DMS153 treated with DMSO at 0.1 percent for 48 hours (cell line): ENCODE results near the gene ATP2C1.
"Not testable (repeated sequence)": the region's sequence is repeated elsewhere in the genome, so short reads cannot be mapped to it uniquely, and the experiment has no call there.

ENCODE experiments used
- DNase-seq: peaks from one replicate; lab custom pipeline; 2025; ENCODE audit not compliant: unreplicated experiment; lab: John Stamatoyannopoulos, UW

Gene ATP2C1

GRCh38 chr3:130935761-130936492, 42.0 kb downstream of the ATP2C1 start:
- no peak for DNase-seq

DNA sequence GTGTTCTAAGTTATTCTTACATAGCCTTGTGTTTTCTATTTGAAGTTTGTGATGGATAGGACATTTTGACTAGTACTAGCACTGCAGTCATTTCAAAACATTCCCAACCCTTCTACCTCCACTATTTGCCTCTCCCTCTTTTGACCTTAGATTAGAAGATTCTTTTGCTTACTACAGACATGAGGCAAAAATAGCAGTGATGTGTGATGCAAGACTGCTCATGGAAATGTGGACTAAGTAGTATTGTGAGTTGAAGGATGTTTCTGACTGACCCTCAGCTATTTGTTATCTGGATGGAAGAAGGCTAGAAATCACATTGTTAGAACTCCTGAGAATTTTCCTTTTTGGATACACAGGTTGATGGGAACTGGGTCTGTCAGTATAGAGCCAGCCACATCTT, 45.9 kb downstream of the ATP2C1 start:
- no peak for DNase-seq

DNA sequence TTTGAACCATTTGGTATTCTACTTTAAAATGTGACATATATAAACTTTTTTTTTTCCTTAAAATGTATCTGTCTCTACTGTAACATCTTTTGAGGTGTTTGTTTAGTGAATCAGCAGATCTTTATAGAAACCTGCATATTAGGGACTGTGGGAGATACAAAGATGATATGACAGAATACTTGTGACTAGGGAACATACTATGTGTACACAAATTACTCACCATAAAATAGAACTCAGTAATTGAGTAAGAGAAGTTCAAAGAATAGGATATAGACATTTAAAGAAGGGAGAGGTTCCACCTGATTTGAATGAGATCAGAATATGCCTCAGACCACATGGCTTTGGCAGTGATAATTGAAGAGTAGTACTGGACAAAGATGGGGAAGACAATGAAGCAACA, 47.9 kb downstream of the ATP2C1 start:
- no peak for DNase-seq

DNA sequence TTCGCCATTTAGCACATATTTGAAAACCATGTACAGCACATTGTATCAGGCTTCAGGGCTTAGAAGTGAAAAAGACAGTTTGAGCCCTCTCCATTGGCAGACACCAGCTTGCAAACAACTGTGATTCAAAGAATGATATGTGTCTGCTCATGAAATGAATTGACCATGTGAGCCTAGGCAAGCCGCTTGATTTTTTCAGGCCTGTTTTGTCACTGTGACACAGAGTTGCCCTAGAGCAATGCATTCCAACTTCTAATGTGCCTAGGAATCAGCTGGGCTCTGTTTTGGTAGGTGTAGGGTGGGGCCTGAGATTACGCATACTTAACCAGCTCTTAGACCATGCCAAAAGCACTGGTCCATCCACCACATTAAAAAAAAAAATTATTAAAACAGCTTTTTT, 53.0 kb downstream of the ATP2C1 start:
- no peak for DNase-seq

- no peak for DNase-seq
Measured at GRCh38 chr3:130948001-130948773, 54.3 kb downstream of the ATP2C1 start.

DNA sequence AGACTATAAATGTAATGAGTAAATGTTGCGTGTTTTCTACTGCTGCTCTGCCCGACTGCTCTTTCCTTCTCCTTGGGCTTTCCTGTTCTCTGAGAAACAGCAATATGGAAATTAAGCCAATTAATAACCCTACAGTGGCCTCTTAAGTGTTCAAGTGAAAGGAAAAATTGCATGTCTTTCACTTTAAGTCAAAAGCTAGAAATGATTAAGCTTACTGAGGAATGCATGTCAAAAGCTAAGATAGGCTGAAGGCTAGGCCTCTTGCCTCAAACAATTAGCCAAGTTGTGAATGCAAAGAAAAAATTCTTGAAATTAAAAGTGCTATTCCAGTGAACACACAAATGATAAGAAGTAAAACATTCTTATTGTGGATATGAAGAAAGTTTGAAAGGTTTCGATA, 55.0 kb downstream of the ATP2C1 start:
- DNase-seq, result no peak

GRCh38 chr3:130950124-130950523, 56.2 kb downstream of the ATP2C1 start:
- no peak for DNase-seq

GRCh38 chr3:130950641-130951040, 56.8 kb downstream of the ATP2C1 start:
- no peak for DNase-seq

- no peak for DNase-seq
Measured at GRCh38 chr3:130955481-130955880, 61.6 kb downstream of the ATP2C1 start.

GRCh38 chr3:130956281-130956680, 62.4 kb downstream of the ATP2C1 start:
- no peak for DNase-seq

DNA sequence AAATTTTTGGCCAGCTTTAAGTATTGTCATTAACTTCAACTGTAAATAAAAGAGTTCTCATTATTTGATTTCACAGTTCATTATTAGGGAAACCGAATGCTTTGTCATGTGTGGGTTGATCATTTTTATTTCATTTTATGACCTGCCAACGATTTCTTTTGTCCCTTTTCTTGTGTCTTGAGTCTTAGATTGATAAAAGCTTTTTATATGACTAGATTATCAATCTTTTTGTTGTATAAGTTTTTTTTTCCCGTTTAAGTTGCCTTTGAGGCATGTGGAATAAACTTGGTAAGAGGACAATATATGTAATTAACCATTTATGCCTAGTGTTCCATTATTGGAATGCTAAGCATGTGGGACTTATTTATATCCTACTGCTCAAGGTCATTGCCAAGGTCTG, 62.8 kb downstream of the ATP2C1 start:
- DNase-seq, result no peak

DNA sequence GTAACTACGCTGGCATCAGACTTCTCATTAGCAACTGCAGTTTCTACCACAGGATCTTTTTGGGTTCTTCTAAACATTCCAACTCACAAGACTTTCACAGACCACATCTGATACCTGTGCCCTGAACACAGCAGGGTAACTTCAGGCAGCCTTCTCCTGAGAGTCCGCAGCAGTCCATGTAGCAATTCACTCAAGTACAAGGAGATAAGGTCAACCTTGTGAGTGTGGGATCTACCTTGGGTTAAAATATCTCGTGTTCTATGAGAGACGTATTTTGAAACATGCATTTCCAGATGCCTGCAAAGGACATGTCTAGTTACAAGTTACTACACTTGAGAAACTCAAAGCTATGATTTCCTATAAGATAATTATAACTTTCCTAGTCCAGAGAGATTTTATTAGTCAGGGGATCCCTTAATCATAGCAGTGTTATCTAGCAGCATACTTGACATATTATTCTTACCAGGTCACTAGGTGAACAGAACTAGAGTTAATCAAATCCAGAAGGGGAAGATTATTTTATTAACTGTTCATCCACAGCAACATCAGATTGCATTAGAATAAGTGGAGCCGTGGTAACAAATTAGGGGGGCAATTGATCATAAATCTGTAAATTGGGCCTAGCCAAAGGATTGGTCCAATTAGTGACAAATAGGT, 66.4 kb downstream of the ATP2C1 start:
- DNase-seq, result no peak

- DNase-seq, result no peak
Measured at GRCh38 chr3:130961458-130961857, 67.6 kb downstream of the ATP2C1 start.

- DNase-seq, result no peak
Measured at GRCh38 chr3:130963444-130963843, 69.6 kb downstream of the ATP2C1 start.

- DNase-seq, result no peak
Measured at GRCh38 chr3:130963878-130964277, 70.0 kb downstream of the ATP2C1 start.

DNA sequence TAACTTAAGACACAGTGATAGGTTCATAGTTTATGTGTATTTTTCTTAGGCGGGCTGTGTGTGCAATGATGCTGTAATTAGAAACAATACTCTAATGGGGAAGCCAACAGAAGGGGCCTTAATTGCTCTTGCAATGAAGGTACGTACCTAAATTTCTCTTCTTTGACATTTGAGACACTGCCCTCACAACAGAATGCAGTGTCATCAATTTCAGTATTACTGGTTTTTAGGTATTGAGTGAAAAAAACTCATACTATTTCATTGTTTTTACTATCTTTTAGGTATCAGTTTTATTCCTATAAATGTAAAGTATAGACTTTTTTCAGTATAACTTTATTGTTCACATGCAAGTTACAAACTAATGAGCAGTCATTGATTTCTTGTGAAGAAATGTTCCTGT, 73.4 kb downstream of the ATP2C1 start:
- DNase-seq, result no peak

GRCh38 chr3:130968221-130968620, 74.3 kb downstream of the ATP2C1 start:
- DNase-seq, result no peak

GRCh38 chr3:130969621-130970020, 75.7 kb downstream of the ATP2C1 start:
- DNase-seq, result no peak

- no peak for DNase-seq
Measured at GRCh38 chr3:130971208-130971607, 77.3 kb downstream of the ATP2C1 start.

DNA sequence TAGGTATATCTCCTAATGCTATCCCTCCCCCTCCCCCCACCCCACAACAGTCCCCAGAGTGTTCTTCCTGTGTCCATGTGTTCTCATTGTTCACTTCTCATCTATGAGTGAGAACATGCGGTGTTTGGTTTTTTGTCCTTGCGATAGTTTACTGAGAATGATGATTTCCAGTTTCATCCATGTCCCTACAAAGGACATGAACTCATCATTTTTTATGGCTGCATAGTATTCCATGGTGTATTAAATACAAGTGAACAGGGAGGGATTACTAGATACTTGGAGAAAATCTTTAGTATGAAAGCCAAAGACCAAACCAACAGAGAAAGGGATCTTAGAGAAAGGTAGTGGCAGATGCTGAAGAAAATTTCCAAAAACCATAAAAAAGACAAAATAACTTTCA, 78.7 kb downstream of the ATP2C1 start:
- not testable (repeated sequence) for DNase-seq

- no peak for DNase-seq
Measured at GRCh38 chr3:130973406-130973805, 79.5 kb downstream of the ATP2C1 start.

DNA sequence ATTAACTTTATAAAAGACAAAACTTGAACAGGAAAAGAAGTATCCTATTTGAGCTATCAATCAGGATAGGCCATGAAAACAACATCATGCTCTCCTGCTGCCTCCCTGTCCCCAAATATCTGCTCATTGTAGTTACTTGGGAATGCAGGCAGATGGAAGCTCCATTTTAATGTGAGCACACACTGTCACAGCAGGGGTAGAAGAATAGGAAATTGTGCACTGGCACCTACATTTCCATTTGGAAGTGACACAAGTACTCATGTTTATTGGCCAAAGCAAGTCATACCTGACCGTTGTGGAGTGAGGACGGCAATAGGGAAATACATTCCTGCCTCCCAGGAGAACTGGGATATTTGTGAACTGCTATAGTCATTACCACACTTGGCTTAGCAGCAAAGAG, 80.3 kb downstream of the ATP2C1 start:
- no peak for DNase-seq
